AG04449 (cell line): ENCODE data around the gene METTL15.
"Not testable (repeated sequence)": the region's sequence is repeated elsewhere in the genome, so short reads cannot be mapped to it uniquely, and the experiment has no call there.

ENCODE experiments used
- CTCF ChIA-PET: fragments of 350-600 bp; formaldehyde crosslinking; extraction: SDS; loops from one replicate; lab custom pipeline; 2021; ENCODE audit warnings: antibody characterized with exemption; lab: Yijun Ruan, JAX
- POLR2A ChIA-PET: fragments of 400-600, 350-600 bp; formaldehyde crosslinking; extraction: SDS; loops from one replicate; lab custom pipeline; 2020; ENCODE audit warnings: antibody characterized with exemption, inconsistent platforms; lab: Yijun Ruan, JAX
- DNase-seq: peaks from one replicate; pipeline ENCODE4 v3.0.0-alpha.2; 2010; ENCODE audit warnings: low read depth, low spot score
- H3K4me3 ChIP-seq: 2 replicates; pipeline ENCODE4 v1.5.1; 2011; ENCODE audit warnings: low read depth, mild to moderate bottlenecking, control low read depth, low read length
- CTCF ChIP-seq: IDR thresholded peaks from one replicate; pipeline ENCODE4 v1.5.1; 2011; ENCODE audit warnings: mild to moderate bottlenecking, moderate library complexity, low read length, control low read depth, inconsistent platforms; ENCODE audit not compliant: insufficient read depth; ENCODE audit errors: missing control alignments

The METTL15 gene

GRCh38 chr11:28107750-28108618, at the start of gene METTL15, which contains the start of gene KIF18A:
Gene METTL15 (plus strand): TSS chr11:28108388. CDS start chr11:28113335, 4,947 bp downstream.
Gene KIF18A (minus strand): TSS chr11:28108156. CDS start chr11:28097947, 10,209 bp downstream.
- TF ChIP-seq CTCF: no peak
- peak; percentile 95 for DNase-seq
- ChIA-PET POLR2A (interaction anchor here (0.7 to 2.0 kb wide), 7 partner anchors 46 to 409 kb away, joined by 3 to 12 read pairs (median 4); partner anchors contain the start of gene BDNF), CTCF (interaction anchor here (1.1 to 2.8 kb wide), 4 partner anchors 10 to 422 kb away, joined by 4 to 9 read pairs (median 6); no protein-coding TSS in a partner anchor)
- H3K4me3 ChIP-seq: peak within 1 kb of the TSS; percentile 73

GRCh38 chr11:28071305-28071704, 36.9 kb upstream of the METTL15 start:
- ChIA-PET CTCF (interaction anchor here (0.9 kb wide), 1 partner anchor 14 kb away, joined by 3 read pairs; no protein-coding TSS in a partner anchor), POLR2A (no interaction called here)

GRCh38 chr11:28072321-28072720, 35.9 kb upstream of the METTL15 start:
- ChIA-PET POLR2A (interaction anchor here (1.1 kb wide), 1 partner anchor 372 kb away, joined by 4 read pairs; the partner anchor contains the start of gene BDNF), CTCF (interaction anchor here (1.0 to 1.4 kb wide), 2 partner anchors 11 to 1087 kb away, joined by 3 to 4 read pairs; no protein-coding TSS in a partner anchor)
- TF ChIP-seq CTCF: no peak
- no peak overlapping the region for H3K4me3 ChIP-seq
- DNase-seq: no peak

More at GRCh38 chr11:28071305-28071704, 36.9 kb upstream of the METTL15 start:
- H3K4me3 ChIP-seq: no peak overlapping the region
- DNase-seq: no peak
- no peak for TF ChIP-seq CTCF

GRCh38 chr11:28077521-28077920, 30.7 kb upstream of the METTL15 start:
- no peak for DNase-seq
- CTCF ChIA-PET: no interaction called here
- H3K4me3 ChIP-seq: no peak overlapping the region
- POLR2A ChIA-PET: no interaction called here
- TF ChIP-seq CTCF: no peak

- DNase-seq: no peak
- ChIA-PET POLR2A (no interaction called here), CTCF (interaction anchor here (1.3 to 1.4 kb wide), 2 partner anchors 366 to 384 kb away, joined by 4 to 5 read pairs; no protein-coding TSS in a partner anchor)
- no peak overlapping the region for H3K4me3 ChIP-seq
- no peak for TF ChIP-seq CTCF
These were observed 25.1 kb upstream of the METTL15 start for GRCh38 chr11:28083118-28083517.

GRCh38 chr11:28086569-28086968, 21.6 kb upstream of the METTL15 start:
- TF ChIP-seq CTCF: no peak
- CTCF ChIA-PET: interaction anchor here (1.4 to 2.2 kb wide), 3 partner anchors 384 to 1248 kb away, joined by 3 to 9 read pairs (median 6); partner anchors contain the start of gene BDNF
- POLR2A ChIA-PET: no interaction called here
- DNase-seq: peak; percentile 74
- H3K4me3 ChIP-seq: no peak overlapping the region

GRCh38 chr11:28087192-28087591, 21.0 kb upstream of the METTL15 start:
- H3K4me3 ChIP-seq, POLR2A ChIA-PET, DNase-seq: not testable (repeated sequence)
- CTCF ChIA-PET: interaction anchor here (1.4 to 2.2 kb wide), 3 partner anchors 385 to 1247 kb away, joined by 3 to 9 read pairs (median 6); partner anchors contain the start of gene BDNF

- DNase-seq, H3K4me3 ChIP-seq, POLR2A ChIA-PET: not testable (repeated sequence)
- CTCF ChIA-PET: interaction anchor here (2.2 kb wide), 2 partner anchors 386 to 388 kb away, joined by 6 to 9 read pairs; partner anchors contain the start of gene BDNF
These were observed 20.5 kb upstream of the METTL15 start for GRCh38 chr11:28087693-28088092.
